ENCODE measurements around the gene ENTHD1. TPM values are rescaled to one million over a fixed set of nuclear protein-coding genes. Genes with fewer than 3 reads are reported as not detected.

Gene ENTHD1
- total and polyA plus RNA-seq, 2 of the 8 experiments (the other 6 are each of a cell fraction or from before 2014, with no cell fraction given), result not detected

- Histone ChIP-seq H3K36me3 (ENCODE audit: control insufficient read depth in 2 of 4, insufficient read depth in 4 of 4, low read length in 3 of 4) (no peaks in the 10 kb centered on the region), H2BK12ac (ENCODE audit: low read depth, low read length) (no peak overlapping the region), H2BK15ac (ENCODE audit: low read length) (no peak overlapping the region), H4K5ac (ENCODE audit: insufficient read length, low read depth, low read length) (no peak overlapping the region), H3K18ac (ENCODE audit: extremely low read depth, low read length) (no peak overlapping the region), H3K4me3 (ENCODE audit: extremely low read depth in 1 of 4, insufficient read depth in 2 of 4, low read depth in 3 of 4, low read length in 4 of 4) (no peak overlapping the region), H3K79me1 (ENCODE audit: low read depth, low read length) (no peaks in the 10 kb centered on the region), H3K79me2 (ENCODE audit: control insufficient read depth in 1 of 2, insufficient read depth in 2 of 2, low read length in 2 of 2) (no peaks in the 10 kb centered on the region), H3K4ac (replicated peaks; ENCODE audit: insufficient read length, low read depth, low read length) (no peak overlapping the region), H3K56ac (replicated peaks; ENCODE audit: insufficient read length, low read depth, low read length) (no peak overlapping the region), H3K23me2 (ENCODE audit: low read depth, low read length) (no peaks in the 10 kb centered on the region), H3K27ac (ENCODE audit: low read depth, low read length) (no peak overlapping the region), H2BK20ac (ENCODE audit: low read length) (no peak overlapping the region), H3K23ac (ENCODE audit: insufficient read length) (no peak overlapping the region), H4K20me1 (replicated peaks in 1 of 2; ENCODE audit: control insufficient read depth in 1 of 2, insufficient read depth in 2 of 2, low read length in 2 of 2) (no peaks in the 10 kb centered on the region), H3K27me3 (replicated peaks in 1 of 4; ENCODE audit: control insufficient read depth in 3 of 4, extremely low read depth in 1 of 4, insufficient read depth in 3 of 4, low read length in 3 of 4) (peaks cover 0 to 2% (median 0%) of the 10 kb centered on the region in 4 experiments; a peak in 1 of 7 replicates), H3K9ac (replicated peaks in 1 of 4; ENCODE audit: extremely low read depth in 1 of 4, low read depth in 3 of 4, low read length in 3 of 4) (no peak overlapping the region), H2AK5ac (ENCODE audit: low read depth, low read length) (no peak overlapping the region), H4K8ac (ENCODE audit: extremely low read depth, insufficient read depth, low read length) (no peak overlapping the region), H2BK5ac (ENCODE audit: low read depth, low read length) (no peak overlapping the region), H3K4me2 (ENCODE audit: insufficient read depth in 1 of 2, low read depth in 2 of 2, low read length in 2 of 2) (no peak overlapping the region), H4K91ac (replicated peaks; ENCODE audit: insufficient read length, low read length) (no peak overlapping the region), H2BK120ac (replicated peaks; ENCODE audit: low read depth, low read length) (no peak overlapping the region), H3K4me1 (replicated peaks in 1 of 4; ENCODE audit: control insufficient read depth in 3 of 4, insufficient read depth in 4 of 4, low read length in 3 of 4) (peaks cover 0 to 4% (median under 1%) of the 10 kb centered on the region in 4 experiments; a peak in 3 of 7 replicates), H3K14ac (ENCODE audit: insufficient read length) (no peak overlapping the region), H3K9me3 (ENCODE audit: insufficient read depth in 2 of 2, low read depth in 1 of 2, low read length in 1 of 2) (no peaks in the 10 kb centered on the region), H2AFZ (ENCODE audit: low read length) (no peak overlapping the region)
- 89% methylated on average over 2 of the region's 2 CpGs; no CpG with 5 or more reads in 1 of the 2 experiments for WGBS, 2 experiments (ENCODE audit: extremely low coverage in 1 of 2, insufficient coverage in 1 of 2, insufficient read length in 1 of 2, insufficient replicate concordance in 2 of 2, low coverage in 1 of 2, low lambda C conversion rate in 2 of 2, missing lambda C conversion rate in 1 of 2)
- CTCF ChIA-PET (ENCODE audit: partially characterized antibody), result interaction anchor here (0.6 to 10.1 kb wide), 13 partner anchors 8 to 194 kb away, joined by 3 to 119 read pairs (median 5); no protein-coding TSS in a partner anchor
- POLR2A ChIA-PET (ENCODE audit: partially characterized antibody), result interaction anchor here (0.7 kb wide), 1 partner anchor 119 kb away, joined by 3 read pairs; no protein-coding TSS in a partner anchor
- FAIRE-seq (no peak), DNase-seq (ENCODE audit: low read depth in 1 of 2, low spot score in 2 of 2) (no peak)
- TF ChIP-seq POLR2A (IDR thresholded peaks at IDR 0.05; ENCODE audit: control extremely low read depth in 1 of 2, low read depth in 2 of 2, low read length in 2 of 2) (no peak), CREB1 (IDR thresholded peaks at IDR 0.05) (no peak)
These were observed 31.7 kb upstream of the ENTHD1 start for GRCh38 chr22:39925273-39925672.

All from H1 (cell line).